Endothelial cell of umbilical vein (primary cell): ENCODE measurements around the gene CD80. TPM values are rescaled to one million over a fixed set of nuclear protein-coding genes. Genes with fewer than 3 reads are reported as not detected.
"Not testable (repeated sequence)": the region's sequence is repeated elsewhere in the genome, so short reads cannot be mapped to it uniquely, and the experiment has no call there.

Source experiments
- BruUV-seq: library from RNA; stranded (reverse); fragments of 400-500 nt; replicated peaks from 2 replicates; lab custom pipeline; 2021; lab: Mats Ljungman, UMichigan
- CTCF ChIA-PET: fragments of 300-600, 350-600 bp; sonication (Branson Sonifier 250); formaldehyde crosslinking; loops from one replicate; lab custom pipeline; 2021; ENCODE audit warnings: antibody characterized with exemption, inconsistent platforms; lab: Charles Lee
- POLR2A ChIA-PET: fragments of 300-600, 350-600 bp; sonication (Branson Sonifier 250); formaldehyde crosslinking; loops from one replicate; lab custom pipeline; 2021; ENCODE audit warnings: antibody characterized with exemption, inconsistent platforms; lab: Charles Lee
- DNase-seq: peaks from one replicate; pipeline ENCODE4 v3.0.0-alpha.2; 2011; ENCODE audit warnings: low read depth, low spot score
- FAIRE-seq: peaks from 2 replicates; lab custom pipeline; 2011; peaks lifted over from hg19 to GRCh38; lab: Jason Lieb, UNC
- H2AFZ ChIP-seq: 2 replicates; pipeline ENCODE4 v1.6.0; 2012; ENCODE audit warnings: low read depth, low read length, control low read depth, inconsistent platforms
- H3K27ac ChIP-seq: 2 replicates; pipeline ENCODE4 v1.5.1; 2011; ENCODE audit warnings: low read depth, mild to moderate bottlenecking, control low read depth, low read length, moderate library complexity; ENCODE audit not compliant: insufficient read depth
- H3K27me3 ChIP-seq, 2 experiments: 2 replicates each; pipeline versions ENCODE4 v1.6.0 to v1.6.1; 2011; ENCODE audit warnings: low read length in 2 of 2, mixed read lengths in 1 of 2; ENCODE audit not compliant: control insufficient read depth in 2 of 2, insufficient read depth in 2 of 2
- H3K36me3 ChIP-seq, 2 experiments: 2 replicates in 1 of 2; 3 replicates in 1 of 2; pipeline ENCODE4 v1.5.1; 2011; ENCODE audit warnings: low read length in 2 of 2, mild to moderate bottlenecking in 1 of 2, moderate library complexity in 1 of 2; ENCODE audit not compliant: control insufficient read depth in 2 of 2, insufficient read depth in 2 of 2; ENCODE audit errors: extremely low read depth in 1 of 2
- H3K4me1 ChIP-seq: 3 replicates; pipeline ENCODE4 v1.5.1; 2011; ENCODE audit warnings: mild to moderate bottlenecking, low read length; ENCODE audit not compliant: control insufficient read depth, insufficient read depth; ENCODE audit errors: extremely low read depth
- H3K4me2 ChIP-seq: 2 replicates; pipeline ENCODE4 v1.6.1; 2011; ENCODE audit warnings: low read length, control low read depth, mixed read lengths; ENCODE audit not compliant: insufficient read depth
- H3K4me3 ChIP-seq, 3 experiments: fragments of 200-600 bp in 1 of 3; sonication (generic), shearing (Covaris generic) in 1 of 3; replicated peaks in 1 of 3; 2 replicates each; pipeline ENCODE4 v1.5.1; 2011 to 2016; ENCODE audit warnings: control low read depth in 3 of 3, low read length in 3 of 3, mild to moderate bottlenecking in 2 of 3, inconsistent platforms in 1 of 3, low read depth in 1 of 3, moderate library complexity in 1 of 3; ENCODE audit not compliant: insufficient read depth in 1 of 3
- H3K79me2 ChIP-seq: 2 replicates; pipeline ENCODE4 v1.6.0; 2012; ENCODE audit warnings: low read length, inconsistent platforms; ENCODE audit not compliant: control insufficient read depth, insufficient read depth
- H3K9ac ChIP-seq: replicated peaks from 2 replicates; pipeline ENCODE3; 2011; ENCODE audit warnings: low read length, control low read depth; ENCODE audit not compliant: insufficient read depth; ENCODE audit errors: extremely low read depth
- H3K9me1 ChIP-seq: replicated peaks from 3 replicates; pipeline ENCODE4 v1.6.0; 2011; ENCODE audit warnings: mild to moderate bottlenecking, low read length; ENCODE audit not compliant: control insufficient read depth, insufficient read depth; ENCODE audit errors: extremely low read depth
- H3K9me3 ChIP-seq: replicated peaks from 2 replicates; pipeline ENCODE4 v1.5.1; 2012; ENCODE audit warnings: low read length, inconsistent platforms; ENCODE audit not compliant: control insufficient read depth, insufficient read depth
- H4K20me1 ChIP-seq: replicated peaks from 2 replicates; pipeline ENCODE3; 2011; ENCODE audit warnings: mild to moderate bottlenecking, low read length; ENCODE audit not compliant: control insufficient read depth, insufficient read depth; ENCODE audit errors: extremely low read depth
- GATA2 ChIP-seq: IDR thresholded peaks from 2 replicates; pipeline ENCODE4 v1.7.0; 2011; ENCODE audit warnings: low read depth, mild to moderate bottlenecking, moderate library complexity, mixed read lengths, low read length; ENCODE audit not compliant: insufficient read length, insufficient read depth
- MAX ChIP-seq: IDR thresholded peaks from 2 replicates; pipeline ENCODE4 v1.6.1; 2011; ENCODE audit not compliant: insufficient read depth, insufficient read length
- POLR2A ChIP-seq: IDR thresholded peaks from 2 replicates; pipeline ENCODE4 v1.6.1; 2012; ENCODE audit warnings: low read depth, mild to moderate bottlenecking, control low read depth, low read length
- dilution Hi-C: fragments of 300-500 bp; cut with MboI; formaldehyde crosslinking; loops from one replicate; pipeline ENCODE4 v1.15.0; 2019; ENCODE audit warnings: low sequenced_read_pairs; ENCODE audit not compliant: extremely low pct_ligation_motif_present
- intact Hi-C: fragments of 100-400 bp; cut with micrococcal nuclease; formaldehyde crosslinking; loops from one replicate; pipeline ENCODE4 v1.10.0; 2022
- polyA plus RNA-seq, 4 experiments: library from polyadenylated mRNA; depleted of rRNA in 3 of 4; stranded (reverse) in 3 of 4; unstranded in 1 of 4; fragments of >200 nt; gene quantifications; 2 replicates each; pipeline versions ENCODE4 v1.2.1 to v1.2.3, GENCODE V29; 2011 to 2012; ENCODE audit warnings: missing spikeins in 1 of 4
- total RNA-seq: library from RNA; stranded (reverse); gene quantifications from 2 replicates; pipeline ENCODE4 v1.2.3, GENCODE V29; 2021
- TF ChIP-seq, protein P1 (sequence below), 2 donors: IDR thresholded peaks; 1 replicate in 1 of 2; 2 replicates in 1 of 2; pipeline ENCODE4 v1.5.1; 2011; ENCODE audit warnings: low read length in 2 of 2, mild to moderate bottlenecking in 2 of 2, moderate library complexity in 2 of 2, control low read depth in 1 of 2, inconsistent platforms in 1 of 2, low read depth in 1 of 2; ENCODE audit not compliant: insufficient read depth in 1 of 2; ENCODE audit errors: extremely low read depth in 1 of 2

Gene CD80
- total and polyA plus RNA-seq, 2 donors (not counting 3 experiments of a cell fraction or from before 2014, with no cell fraction given): not detected

DNA sequence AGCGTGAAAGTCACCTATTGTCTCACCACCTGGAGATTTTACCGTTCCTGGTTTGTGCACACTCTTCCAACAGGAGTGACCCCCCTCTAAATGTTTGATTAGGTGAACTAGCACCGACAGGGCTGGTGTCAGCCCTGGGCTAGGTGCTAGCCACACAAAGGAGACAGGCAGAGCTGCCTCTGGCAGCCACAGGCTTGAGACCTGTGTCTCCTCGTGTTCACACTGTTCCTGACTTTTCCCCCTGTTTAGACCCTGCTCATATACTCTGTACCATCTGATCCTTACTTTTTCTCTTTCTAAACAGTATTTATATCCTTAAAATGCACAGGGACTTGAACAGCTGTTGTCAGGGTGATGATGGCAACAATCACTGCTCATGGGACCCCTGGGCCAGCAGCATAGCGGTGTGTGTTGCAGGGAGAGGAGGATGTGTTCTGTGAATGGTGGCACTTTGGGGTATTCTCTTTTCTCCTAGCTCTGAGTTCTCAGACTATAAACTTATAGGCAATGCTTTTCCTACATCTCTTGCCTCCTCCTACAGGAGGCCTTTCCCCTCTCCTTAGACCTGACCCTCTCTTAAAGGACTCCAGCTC is 5.5 kb downstream of the CD80 start:
- H3K79me2 ChIP-seq: no peaks in the 10 kb centered on the region
- no peaks in the 10 kb centered on the region for H3K9me3 ChIP-seq
- peaks cover 0 to 13% of the 10 kb centered on the region in 2 experiments for H3K27me3 ChIP-seq
- H4K20me1 ChIP-seq: no peaks in the 10 kb centered on the region
- dilution Hi-C loops (no loop called here), intact Hi-C loops (loop anchor here (10.0 kb wide), 1 partner anchor 279 kb away; no protein-coding TSS in a partner anchor)
- TF ChIP-seq GATA2 (no peak), MAX (no peak), POLR2A (no peak)
- TF ChIP-seq, protein P1, sequence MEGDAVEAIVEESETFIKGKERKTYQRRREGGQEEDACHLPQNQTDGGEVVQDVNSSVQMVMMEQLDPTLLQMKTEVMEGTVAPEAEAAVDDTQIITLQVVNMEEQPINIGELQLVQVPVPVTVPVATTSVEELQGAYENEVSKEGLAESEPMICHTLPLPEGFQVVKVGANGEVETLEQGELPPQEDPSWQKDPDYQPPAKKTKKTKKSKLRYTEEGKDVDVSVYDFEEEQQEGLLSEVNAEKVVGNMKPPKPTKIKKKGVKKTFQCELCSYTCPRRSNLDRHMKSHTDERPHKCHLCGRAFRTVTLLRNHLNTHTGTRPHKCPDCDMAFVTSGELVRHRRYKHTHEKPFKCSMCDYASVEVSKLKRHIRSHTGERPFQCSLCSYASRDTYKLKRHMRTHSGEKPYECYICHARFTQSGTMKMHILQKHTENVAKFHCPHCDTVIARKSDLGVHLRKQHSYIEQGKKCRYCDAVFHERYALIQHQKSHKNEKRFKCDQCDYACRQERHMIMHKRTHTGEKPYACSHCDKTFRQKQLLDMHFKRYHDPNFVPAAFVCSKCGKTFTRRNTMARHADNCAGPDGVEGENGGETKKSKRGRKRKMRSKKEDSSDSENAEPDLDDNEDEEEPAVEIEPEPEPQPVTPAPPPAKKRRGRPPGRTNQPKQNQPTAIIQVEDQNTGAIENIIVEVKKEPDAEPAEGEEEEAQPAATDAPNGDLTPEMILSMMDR (IDR thresholded peaks at IDR 0.05; ENCODE audit: extremely low read depth in 1 of 2, insufficient read depth in 1 of 2, low read depth in 1 of 2, low read length in 2 of 2): no peak
- no peak overlapping the region for H3K27ac ChIP-seq
- FAIRE-seq (no peak), DNase-seq (no peak)
- no TSS peak for BruUV-seq
- no peaks in the 10 kb centered on the region for H3K9me1 ChIP-seq
- no peak overlapping the region for H2AFZ ChIP-seq
- no peak overlapping the region for H3K4me3 ChIP-seq
- ChIA-PET CTCF (no interaction called here), POLR2A (no interaction called here)
- no peak overlapping the region for H3K4me2 ChIP-seq
- no peaks in the 10 kb centered on the region for H3K36me3 ChIP-seq
- no peak overlapping the region for H3K9ac ChIP-seq
- H3K4me1 ChIP-seq: no peaks in the 10 kb centered on the region

DNA sequence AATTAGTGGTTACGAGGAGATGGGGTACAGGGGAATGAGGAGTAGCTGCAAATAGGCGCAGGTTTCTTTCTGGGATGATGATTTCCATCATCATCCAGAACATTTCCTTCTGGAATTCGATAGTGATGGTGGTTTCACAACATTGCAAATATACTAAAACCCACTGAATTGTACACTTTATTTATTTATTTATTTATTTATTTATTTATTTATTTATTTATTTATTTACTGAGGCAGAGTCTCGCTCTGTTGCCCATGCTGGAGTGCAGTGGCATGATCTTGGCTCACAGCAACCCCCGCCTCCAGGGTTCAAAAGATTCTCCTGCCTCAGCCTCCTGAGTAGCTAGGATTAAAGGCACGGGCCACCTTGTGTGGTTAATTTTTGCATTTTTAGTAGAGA is 6.5 kb downstream of the CD80 start:
- H3K79me2 ChIP-seq, H3K4me3 ChIP-seq, H3K4me1 ChIP-seq, FAIRE-seq, H3K9me1 ChIP-seq, dilution Hi-C loops, H3K36me3 ChIP-seq, H2AFZ ChIP-seq, H3K4me2 ChIP-seq, DNase-seq, H3K9ac ChIP-seq, H3K27ac ChIP-seq, H3K9me3 ChIP-seq, BruUV-seq, POLR2A ChIA-PET, H4K20me1 ChIP-seq: not testable (repeated sequence)
- CTCF ChIA-PET: interaction anchor here (1.7 kb wide), 1 partner anchor 128 kb away, joined by 5 read pairs; no protein-coding TSS in a partner anchor
- H3K27me3 ChIP-seq: peaks cover 0 to 13% of the 10 kb centered on the region in 2 experiments
- intact Hi-C loops: loop anchor here (10.0 kb wide), 1 partner anchor 278 kb away; no protein-coding TSS in a partner anchor
